T-helper 9 cell (primary cell): ENCODE measurements around the gene MORC4.
A peak's percentile ranks its signal among the peaks of the same experiment; 100 is the strongest.

Experiments used
- DNase-seq: peaks from one replicate; pipeline ENCODE4 v3.0.0-alpha.2; 2020

Gene MORC4

DNA sequence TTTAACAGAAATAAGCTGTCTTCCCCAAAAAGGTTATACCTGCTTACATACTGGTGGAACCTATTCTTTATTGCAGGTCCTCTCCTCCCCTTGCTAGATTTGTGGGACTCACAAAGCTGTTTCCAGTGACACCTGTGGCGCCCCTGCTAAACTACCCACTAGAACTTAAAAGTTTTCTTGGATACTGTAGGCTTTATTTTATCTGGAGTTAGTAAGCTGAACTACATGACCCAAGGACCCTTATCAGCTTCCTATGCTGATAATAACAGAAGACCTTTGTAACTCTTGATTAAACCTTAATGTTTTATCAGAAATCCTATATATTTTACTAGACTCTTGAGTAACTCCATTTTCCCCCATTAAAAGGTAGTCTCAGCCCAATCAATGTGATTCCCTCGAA lies 47.5 kb downstream of the MORC4 start:
- DNase-seq, result no peak

DNA sequence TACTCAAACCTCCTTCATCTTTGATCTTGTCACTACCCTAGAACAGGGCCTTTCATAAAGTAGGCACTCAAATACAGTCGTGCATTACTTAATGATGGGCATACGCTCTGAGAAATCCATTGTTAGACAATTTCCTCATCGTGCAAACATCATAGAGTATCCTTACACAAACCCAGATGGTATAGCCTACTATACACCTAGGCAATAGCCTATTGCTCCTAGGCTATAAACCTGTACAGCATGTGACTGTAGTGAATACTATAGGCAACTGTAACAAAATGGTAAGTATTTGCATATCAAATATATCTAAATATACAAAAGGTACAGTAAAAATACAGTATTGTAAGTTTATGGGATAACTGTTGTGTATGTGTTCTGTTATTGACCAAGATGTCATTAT lies 47.9 kb downstream of the MORC4 start:
- no peak for DNase-seq

DNA sequence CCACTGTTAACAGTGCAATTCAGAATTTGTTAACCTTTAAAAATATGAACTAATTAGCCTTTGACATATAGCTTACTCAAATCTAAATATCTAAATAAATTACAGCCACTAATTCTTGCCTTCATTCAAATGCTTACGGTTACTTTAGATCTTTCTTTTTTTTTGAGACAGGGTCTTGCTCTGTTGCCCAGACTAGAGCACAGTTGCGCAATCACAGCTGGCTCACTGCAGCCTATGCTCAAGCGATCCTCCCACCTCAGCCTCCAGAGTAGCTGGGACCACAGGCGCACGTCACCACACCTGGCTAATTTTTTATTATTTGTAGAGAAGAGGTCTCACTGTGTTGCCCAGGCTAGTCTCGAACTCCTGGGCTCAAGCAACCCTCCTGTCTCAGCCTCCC lies 48.8 kb downstream of the MORC4 start:
- DNase-seq, result no peak

GRCh38 chrX:106950381-106950780 lies 49.6 kb downstream of the MORC4 start:
- DNase-seq, result no peak

- DNase-seq, result no peak
Measured at GRCh38 chrX:106949366-106949765, 50.6 kb downstream of the MORC4 start.

- DNase-seq, result no peak
Measured at GRCh38 chrX:106948641-106949040, 51.4 kb downstream of the MORC4 start.

DNA sequence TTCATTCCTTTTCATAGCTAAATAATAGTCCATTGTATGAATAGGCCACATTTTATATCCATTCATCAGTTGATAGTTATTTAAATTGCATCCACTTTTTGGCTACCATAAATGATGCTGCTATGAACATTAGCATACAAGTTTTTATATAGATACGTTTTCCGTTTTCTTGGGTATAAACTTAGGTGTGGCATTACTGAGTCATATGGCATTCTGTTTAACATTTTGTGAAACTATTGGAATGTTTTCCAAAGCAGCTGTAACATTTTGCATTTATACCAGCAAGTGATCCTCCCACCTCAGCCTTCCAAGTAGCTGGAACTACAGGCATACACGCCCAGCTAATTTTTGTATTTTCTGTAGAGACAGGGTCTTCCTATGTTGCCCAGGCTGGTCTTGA lies 53.5 kb downstream of the MORC4 start:
- DNase-seq, result no peak

GRCh38 chrX:106940068-106940467 lies 59.9 kb downstream of the MORC4 start:
- DNase-seq, result no peak

GRCh38 chrX:106939566-106939965 lies 60.4 kb downstream of the MORC4 start:
- no peak for DNase-seq

- DNase-seq, result no peak
Measured at GRCh38 chrX:106936246-106936645, 63.8 kb downstream of the MORC4 start.

DNA sequence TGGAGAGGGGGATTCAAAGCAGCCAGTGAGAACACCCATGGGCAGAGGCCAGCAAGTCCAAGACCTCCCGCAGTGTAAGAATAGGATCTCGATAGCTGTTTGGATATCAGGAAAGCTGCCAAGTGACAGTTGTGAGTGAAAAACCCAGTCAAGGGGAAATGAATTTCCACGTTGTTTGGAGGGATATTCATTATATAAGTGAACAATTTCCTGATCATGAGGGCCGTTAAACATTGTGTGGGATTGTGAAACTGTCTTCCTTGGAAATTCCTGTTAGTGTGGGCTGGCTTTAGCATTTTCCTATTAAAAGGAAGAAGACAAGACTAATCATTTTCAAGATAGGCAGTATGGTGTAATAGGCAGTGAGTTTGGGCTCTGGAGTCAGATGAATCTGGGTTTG lies 64.8 kb downstream of the MORC4 start:
- DNase-seq, result no peak

DNA sequence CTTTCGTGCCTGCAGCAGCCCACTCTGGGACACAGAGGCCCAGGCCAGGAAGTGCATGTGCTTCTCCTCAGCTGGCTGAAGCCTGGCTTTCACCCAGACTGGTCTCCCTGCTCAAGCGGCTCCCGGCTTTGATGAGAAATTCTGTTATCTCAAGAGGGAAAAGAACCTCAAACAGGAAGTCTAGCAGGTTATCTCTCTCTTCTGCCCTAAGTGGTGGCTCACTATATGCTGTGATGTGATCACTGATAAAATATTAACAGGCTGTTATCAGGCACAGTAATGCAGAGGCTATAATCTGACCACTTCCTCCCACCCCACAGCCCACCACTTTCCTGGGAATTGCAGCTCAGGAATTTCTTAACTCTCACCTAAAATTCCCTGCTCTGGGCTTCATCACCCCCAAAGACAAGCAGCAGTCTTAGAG lies 66.5 kb downstream of the MORC4 start:
- DNase-seq, result no peak

GRCh38 chrX:106932960-106933537 lies 67.0 kb downstream of the MORC4 start:
- DNase-seq, result no peak

- DNase-seq, result no peak
Measured at GRCh38 chrX:106932492-106932923, 67.5 kb downstream of the MORC4 start.

GRCh38 chrX:106931831-106932491 lies 68.1 kb downstream of the MORC4 start:
- DNase-seq, result no peak

- DNase-seq, result no peak
Measured at GRCh38 chrX:106928227-106928626, 71.8 kb downstream of the MORC4 start.

- no peak for DNase-seq
Measured at GRCh38 chrX:106927700-106928099, 72.3 kb downstream of the MORC4 start.

DNA sequence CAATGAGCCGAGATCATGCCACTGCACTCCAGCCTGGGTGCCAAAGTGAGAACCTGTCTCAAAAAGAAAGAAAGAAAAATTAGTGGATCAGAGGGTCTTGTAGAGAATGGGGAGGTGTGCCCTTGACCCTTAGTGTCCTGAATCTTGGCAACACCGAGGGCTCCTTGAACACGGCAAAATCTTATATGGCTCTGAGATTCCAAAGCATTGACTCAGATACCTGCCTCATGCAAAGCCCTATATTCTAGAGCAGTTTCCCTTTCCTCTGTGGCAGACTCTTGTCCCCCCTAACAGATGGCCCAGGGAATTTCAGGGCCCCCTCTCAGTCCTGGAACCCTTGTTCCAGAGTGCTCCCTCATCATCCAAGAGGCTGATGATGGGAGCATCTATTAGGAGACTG lies 73.0 kb downstream of the MORC4 start:
- no peak for DNase-seq

DNA sequence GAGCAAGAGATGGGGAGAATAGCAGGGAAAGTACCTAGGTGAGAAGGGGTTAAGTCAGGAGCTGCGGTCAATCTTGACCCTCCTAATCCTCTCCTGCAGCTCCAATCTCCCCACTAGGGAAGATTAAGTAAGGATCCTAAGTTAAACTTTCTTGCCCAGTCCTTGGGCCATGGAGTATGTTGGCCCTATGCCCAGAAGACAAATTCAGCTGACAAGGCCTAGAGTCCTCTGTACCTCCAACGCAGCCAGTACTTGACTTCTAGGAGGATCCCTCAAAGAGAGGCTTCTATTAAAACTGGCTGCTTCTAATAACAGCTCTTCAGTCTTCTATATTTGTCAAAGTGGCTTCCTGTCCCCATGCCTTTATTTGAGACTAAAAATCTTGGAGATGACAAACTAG lies 78.4 kb downstream of the MORC4 start:
- no peak for DNase-seq

GRCh38 chrX:106919932-106920452 lies 80.0 kb downstream of the MORC4 start, which contains the start of gene CLDN2:
TSS of gene CLDN2 (plus strand) at chrX:106920402. CDS start at chrX:106928229, 7,827 bp downstream.
- no peak for DNase-seq

DNA sequence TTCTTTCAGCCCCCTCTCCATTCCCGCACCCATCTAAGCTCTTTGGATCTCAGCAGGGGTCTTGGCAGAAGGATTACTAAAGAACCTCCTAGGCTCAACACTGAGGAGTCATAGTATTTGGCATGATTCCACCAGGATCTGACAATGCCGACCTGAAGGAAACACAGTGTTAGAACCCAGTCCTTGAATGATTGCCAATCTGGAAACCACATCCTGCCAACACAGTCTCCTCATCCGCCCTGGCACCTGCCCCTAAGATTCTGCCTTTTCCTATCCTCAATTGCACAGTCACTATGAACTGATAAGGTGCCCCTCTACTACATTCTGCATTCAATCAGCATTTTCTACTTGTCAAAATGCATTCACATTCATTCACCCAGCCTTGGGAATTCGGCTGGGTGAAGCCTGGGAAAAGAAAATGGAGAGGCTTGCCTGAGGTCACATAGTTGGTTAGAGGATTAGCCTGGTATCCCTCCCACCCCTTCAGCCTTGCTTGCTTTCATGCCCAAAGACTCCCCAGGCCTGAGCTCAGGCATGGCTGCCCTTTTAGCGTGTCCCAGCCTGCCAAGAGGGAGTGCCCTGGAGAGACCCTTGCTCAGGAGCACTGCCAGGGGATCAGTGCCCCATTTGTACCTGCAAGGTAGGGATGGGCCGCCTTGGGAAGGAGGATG lies 82.0 kb downstream of the MORC4 start:
- peak; percentile 6 for DNase-seq

DNA sequence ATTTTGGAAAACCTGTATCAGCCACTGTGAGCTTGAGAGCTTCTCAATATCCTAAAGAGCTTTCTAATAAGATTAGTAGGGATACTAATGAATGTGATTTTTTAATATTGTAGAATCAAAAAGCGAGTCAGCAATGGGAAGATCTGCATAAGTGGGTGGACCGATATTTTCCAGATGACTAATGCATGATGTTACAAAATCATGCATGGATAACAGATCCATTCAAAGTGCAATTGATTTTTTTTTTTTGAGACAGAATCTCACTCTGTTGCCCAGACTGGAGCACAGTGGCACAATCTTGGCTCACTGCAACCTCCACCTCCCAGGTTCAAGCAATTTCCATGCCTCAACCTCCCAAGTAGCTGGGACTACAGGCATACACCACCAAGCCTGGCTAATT lies 87.1 kb downstream of the MORC4 start:
- no peak for DNase-seq

DNA sequence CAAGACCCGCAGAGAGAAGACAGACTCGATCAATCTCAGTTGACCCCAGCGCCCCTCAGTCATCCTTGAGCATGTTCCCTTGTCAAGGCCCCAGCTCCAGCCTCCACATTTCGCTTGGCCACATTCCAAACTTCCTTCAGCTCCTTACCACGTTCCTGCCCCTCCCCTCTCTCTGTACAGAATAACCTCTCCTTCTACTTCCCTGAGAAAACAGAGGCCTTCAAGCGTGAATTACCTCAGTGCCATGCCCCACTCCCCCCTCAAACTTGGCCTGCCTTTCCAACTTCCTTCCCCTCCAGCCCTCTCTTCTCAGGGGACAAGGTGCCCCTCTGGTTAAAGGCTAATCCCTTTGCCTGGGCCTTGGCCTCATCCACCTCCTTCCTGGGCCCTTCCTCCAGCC lies 93.7 kb downstream of the MORC4 start:
- DNase-seq, result no peak
